CD4-positive, alpha-beta T cell treated with Interleukin-4 for 1 hour (primary cell): ENCODE results near the gene OR6T1.

Experiments used
- DNase-seq, 2 donors: peaks; one replicate each; pipeline ENCODE4 v3.0.0-alpha.2; 2020 to 2022

OR6T1 gene, protein sequence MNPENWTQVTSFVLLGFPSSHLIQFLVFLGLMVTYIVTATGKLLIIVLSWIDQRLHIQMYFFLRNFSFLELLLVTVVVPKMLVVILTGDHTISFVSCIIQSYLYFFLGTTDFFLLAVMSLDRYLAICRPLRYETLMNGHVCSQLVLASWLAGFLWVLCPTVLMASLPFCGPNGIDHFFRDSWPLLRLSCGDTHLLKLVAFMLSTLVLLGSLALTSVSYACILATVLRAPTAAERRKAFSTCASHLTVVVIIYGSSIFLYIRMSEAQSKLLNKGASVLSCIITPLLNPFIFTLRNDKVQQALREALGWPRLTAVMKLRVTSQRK

DNA sequence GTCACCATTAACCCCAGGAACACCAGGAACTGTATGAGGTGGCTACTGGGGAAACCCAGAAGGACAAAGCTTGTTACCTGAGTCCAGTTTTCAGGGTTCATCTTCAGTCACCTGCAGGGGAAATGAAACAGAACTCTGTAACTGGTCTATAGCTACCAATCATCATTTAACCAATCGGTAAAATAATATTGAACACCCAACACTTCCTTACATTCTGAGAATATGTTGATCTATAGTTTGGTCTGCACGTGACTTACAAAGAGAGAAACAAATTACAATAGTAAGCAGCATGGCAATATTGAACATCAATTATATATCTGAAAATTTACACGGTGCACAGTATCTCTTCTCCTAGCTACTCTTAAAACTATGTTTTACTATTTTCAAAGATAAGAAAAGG is at the start of gene OR6T1:
Gene OR6T1 (minus strand): TSS at position 101 of the 400 bp plus-strand sequence. CDS start 0 bp downstream, at position 101.
- no peak for DNase-seq

- DNase-seq, result no peak
Observed at GRCh38 chr11:123979311-123979710, 35.7 kb upstream of the OR6T1 start.

DNA sequence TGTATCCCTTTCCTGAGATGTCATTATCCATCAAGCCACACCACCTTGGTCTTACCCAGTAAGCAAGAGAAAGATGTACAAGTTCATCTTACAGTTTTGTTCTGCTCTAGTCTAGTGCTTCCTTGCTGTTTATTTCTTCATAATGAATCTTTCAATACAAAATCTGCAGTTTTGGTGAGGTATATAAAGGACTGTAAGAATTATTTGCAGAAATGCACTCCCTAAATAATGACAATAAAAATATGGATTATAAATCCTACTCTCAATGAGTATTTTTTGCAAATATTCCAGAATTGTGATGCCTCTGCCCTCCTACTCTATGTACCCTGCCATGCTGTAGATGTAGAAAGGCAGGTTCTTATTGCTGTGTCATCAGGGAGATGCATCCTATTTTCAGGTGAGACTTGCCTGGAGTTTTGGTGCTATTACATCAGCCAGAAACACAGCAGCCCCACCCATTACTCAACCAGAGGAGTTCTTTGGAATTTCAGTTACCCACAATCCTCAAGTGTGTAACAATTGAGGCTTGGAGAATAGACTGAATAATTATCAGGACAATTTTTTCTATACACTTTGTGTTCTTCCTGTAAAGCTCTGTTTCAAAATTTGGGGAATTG is 34.2 kb upstream of the OR6T1 start, which contains the start of gene OR10S1:
Gene OR10S1 (minus strand): TSS at position 51 of the 617 bp plus-strand sequence. CDS start 117 bp downstream, outside the sequence.
- no peak for DNase-seq

- no peak for DNase-seq
Observed at GRCh38 chr11:123976770-123977560, 33.3 kb upstream of the OR6T1 start.

GRCh38 chr11:123973816-123974215 is 30.2 kb upstream of the OR6T1 start:
- no peak for DNase-seq

- DNase-seq, result no peak
Observed at GRCh38 chr11:123956752-123957151, 13.1 kb upstream of the OR6T1 start.

DNA sequence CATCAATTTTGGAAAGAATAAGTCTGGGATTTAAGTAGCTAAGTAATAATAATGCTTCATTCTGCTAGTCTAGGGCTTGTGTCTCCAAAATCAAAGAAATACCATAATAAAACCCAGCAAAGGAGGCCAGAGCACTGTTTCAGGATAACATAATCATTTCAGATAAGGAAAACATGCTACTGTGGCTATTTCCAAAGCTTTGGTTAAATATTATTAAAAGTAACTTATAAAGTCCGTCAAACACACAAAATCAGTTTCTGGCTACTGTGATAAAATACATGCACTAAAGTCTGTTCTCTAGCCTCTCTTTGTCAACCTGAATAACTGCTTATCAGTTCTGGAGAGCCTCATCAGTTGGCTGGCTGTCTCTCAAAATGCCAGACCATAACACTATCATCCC is 1.5 kb upstream of the OR6T1 start:
- DNase-seq, result no peak

GRCh38 chr11:123942413-123942812 is 1.2 kb downstream of the OR6T1 start:
- DNase-seq, result no peak

DNA sequence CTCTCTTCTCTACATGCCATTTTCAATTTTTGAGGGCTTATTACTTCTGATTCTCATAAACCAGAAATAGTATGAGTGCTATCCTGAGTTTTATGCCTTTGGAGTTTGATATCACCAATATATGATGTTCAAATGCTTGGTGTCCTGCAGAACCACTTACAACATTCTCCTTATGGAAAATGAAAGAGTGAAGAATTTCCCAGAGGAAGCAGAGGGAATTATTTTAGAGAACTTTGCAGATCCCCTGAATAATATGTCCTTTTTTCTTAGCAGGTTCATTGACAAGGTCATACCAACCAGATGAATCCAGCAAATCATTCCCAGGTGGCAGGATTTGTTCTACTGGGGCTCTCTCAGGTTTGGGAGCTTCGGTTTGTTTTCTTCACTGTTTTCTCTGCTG is 4.3 kb downstream of the OR6T1 start, which contains the start of gene OR4D5:
Gene OR4D5 (plus strand): TSS at position 301 of the 400 bp plus-strand sequence. CDS start 0 bp downstream, at position 301.
- DNase-seq, result no peak

DNA sequence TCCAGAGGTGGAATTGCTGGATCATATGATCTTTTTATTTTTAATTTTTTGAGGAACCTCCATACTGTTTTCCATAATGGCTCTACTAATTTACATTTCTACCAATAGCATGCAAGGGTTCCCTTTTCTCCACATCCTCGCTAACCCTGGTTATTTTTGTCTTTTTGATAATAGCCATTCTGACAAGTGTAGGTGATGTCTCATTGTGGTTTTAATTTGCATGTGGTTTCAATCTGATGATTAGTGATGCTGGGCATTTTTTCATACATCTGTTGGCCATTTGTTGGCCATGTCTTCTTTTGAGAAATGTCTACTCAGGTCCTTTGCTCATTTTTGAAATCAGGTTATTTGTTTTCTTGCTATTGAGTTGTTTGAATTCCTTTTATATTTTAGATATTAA is 19.6 kb downstream of the OR6T1 start:
- DNase-seq, result no peak

GRCh38 chr11:123920943-123921342 is 22.7 kb downstream of the OR6T1 start:
- DNase-seq, result no peak

DNA sequence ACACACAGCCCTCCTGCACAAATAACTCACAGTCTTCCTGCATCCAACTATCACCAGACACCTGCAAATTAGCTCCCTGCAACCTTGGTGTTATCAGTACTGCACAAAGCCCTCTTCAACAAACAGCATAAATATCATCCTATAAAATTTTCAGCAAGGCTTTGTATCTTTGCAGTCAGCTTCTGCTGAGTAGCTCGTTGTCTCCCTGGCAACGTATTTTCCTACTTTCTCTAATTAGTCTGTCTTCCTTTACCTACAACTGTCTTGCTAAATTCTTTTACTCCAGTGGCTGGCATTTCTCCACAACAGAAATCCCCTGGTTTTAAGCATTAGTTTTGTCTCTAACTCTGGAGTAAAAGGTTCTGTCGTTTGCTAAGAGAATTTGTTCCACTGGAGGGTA is 37.8 kb downstream of the OR6T1 start:
- no peak for DNase-seq

GRCh38 chr11:123904932-123905331 is 38.7 kb downstream of the OR6T1 start:
- DNase-seq, result no peak

DNA sequence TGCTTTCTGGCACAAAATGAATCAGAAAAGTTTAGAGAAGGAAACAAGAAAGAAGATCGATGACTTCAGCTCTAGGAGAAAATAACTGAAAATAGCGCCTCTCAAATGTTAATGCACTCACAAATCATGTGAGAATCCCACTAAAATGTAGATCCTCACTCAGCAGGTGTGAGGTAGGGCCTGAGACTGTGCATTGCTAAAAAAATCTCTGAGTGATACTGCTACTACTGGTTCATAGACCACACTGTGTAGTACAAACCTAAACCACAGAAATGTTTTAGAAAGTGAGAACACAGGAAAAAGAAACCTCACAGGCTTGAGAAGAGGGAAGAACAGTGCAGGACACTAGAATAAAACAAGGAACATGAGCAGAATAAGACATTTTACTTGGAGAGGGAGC is 39.7 kb downstream of the OR6T1 start:
- DNase-seq, result no peak

- DNase-seq, result no peak
Observed at GRCh38 chr11:123901867-123902266, 41.8 kb downstream of the OR6T1 start, which contains the start of gene OR8D4. TSS of gene OR8D4 (plus strand) at chr11:123902167. CDS start at chr11:123906432, 4,265 bp downstream.

DNA sequence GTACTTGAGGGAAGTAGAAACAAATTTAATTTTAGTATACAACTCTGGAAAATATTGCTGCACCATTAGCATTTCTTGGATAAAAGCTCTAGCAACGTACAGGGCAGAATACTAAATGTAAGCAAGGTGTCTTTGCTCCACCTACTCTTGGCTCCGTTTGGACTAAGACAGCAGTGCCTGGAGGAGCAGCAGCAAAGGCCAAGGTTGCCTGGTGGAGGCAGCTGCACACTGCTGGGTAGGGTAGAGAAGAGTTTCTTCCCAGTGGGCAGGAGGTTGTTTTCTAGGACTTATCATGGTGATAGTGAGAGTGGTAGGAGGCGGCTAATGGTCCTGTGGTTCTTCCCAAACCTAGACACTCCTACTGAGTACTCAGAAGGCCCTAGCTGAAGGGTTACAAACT is 43.8 kb downstream of the OR6T1 start:
- DNase-seq, result no peak
